ENCODE results near the gene FAM174C.

Gene FAM174C

GRCh38 chr19:1234051-1234954 lies 41.0 kb upstream of the FAM174C start:
- no peak for ATAC-seq
- Mint-ChIP-seq H3K9me3 (no peaks in the 10 kb centered on the region), H3K27me3 (peaks cover 22% of the 10 kb centered on the region), H3K36me3 (no peaks in the 10 kb centered on the region), H3K27ac (no peak overlapping the region), H3K4me3 (no peak overlapping the region), H3K4me1 (peaks cover 13% of the 10 kb centered on the region)

GRCh38 chr19:1234955-1235380 lies 40.4 kb upstream of the FAM174C start:
- Mint-ChIP-seq H3K4me3 (no peak overlapping the region), H3K36me3 (no peaks in the 10 kb centered on the region), H3K9me3 (no peaks in the 10 kb centered on the region), H3K4me1 (peaks cover 16% of the 10 kb centered on the region), H3K27ac (no peak overlapping the region), H3K27me3 (peaks cover 22% of the 10 kb centered on the region)
- no peak for ATAC-seq

GRCh38 chr19:1235625-1236538 lies 39.4 kb upstream of the FAM174C start:
- no peaks in the 10 kb centered on the region for H3K36me3 Mint-ChIP-seq
- no peak overlapping the region for H3K27ac Mint-ChIP-seq
- peaks cover 16% of the 10 kb centered on the region for H3K4me1 Mint-ChIP-seq
- no peak for ATAC-seq
- H3K27me3 Mint-ChIP-seq: peaks cover 22% of the 10 kb centered on the region
- H3K4me3 Mint-ChIP-seq: peak overlapping the region; percentile 62
- H3K9me3 Mint-ChIP-seq: no peaks in the 10 kb centered on the region

GRCh38 chr19:1236576-1236975 lies 38.8 kb upstream of the FAM174C start:
- peaks cover 21% of the 10 kb centered on the region for H3K4me1 Mint-ChIP-seq
- H3K36me3 Mint-ChIP-seq: no peaks in the 10 kb centered on the region

GRCh38 chr19:1237027-1237659 lies 38.2 kb upstream of the FAM174C start:
- Mint-ChIP-seq H3K27me3 (peaks cover 22% of the 10 kb centered on the region), H3K9me3 (no peaks in the 10 kb centered on the region), H3K4me1 (peaks cover 24% of the 10 kb centered on the region), H3K36me3 (no peaks in the 10 kb centered on the region), H3K4me3 (peak overlapping the region; percentile 62), H3K27ac (no peak overlapping the region)
- no peak for ATAC-seq

More at GRCh38 chr19:1236576-1236975, 38.8 kb upstream of the FAM174C start:
- H3K9me3 Mint-ChIP-seq: no peaks in the 10 kb centered on the region
- no peak overlapping the region for H3K27ac Mint-ChIP-seq
- H3K27me3 Mint-ChIP-seq: peaks cover 22% of the 10 kb centered on the region
- no peak for ATAC-seq
- H3K4me3 Mint-ChIP-seq: peak overlapping the region; percentile 62

- no peak for ATAC-seq
- no peaks in the 10 kb centered on the region for H3K9me3 Mint-ChIP-seq
- H3K4me3 Mint-ChIP-seq: peak within 1 kb of the TSS; percentile 77
- H3K27me3 Mint-ChIP-seq: peaks cover 22% of the 10 kb centered on the region
- peak within 1 kb of the TSS; percentile 52 for H3K27ac Mint-ChIP-seq
- no peaks in the 10 kb centered on the region for H3K36me3 Mint-ChIP-seq
- peaks cover 32% of the 10 kb centered on the region for H3K4me1 Mint-ChIP-seq
Observed at GRCh38 chr19:1237754-1238368, 37.5 kb upstream of the FAM174C start, which contains the start of gene CBARP. Gene CBARP (minus strand): TSS chr19:1238005. CDS start chr19:1236100, 1,905 bp downstream.

- no peak for ATAC-seq
- Mint-ChIP-seq H3K36me3 (no peaks in the 10 kb centered on the region), H3K4me3 (peak overlapping the region; percentile 77), H3K4me1 (peaks cover 38% of the 10 kb centered on the region), H3K9me3 (no peaks in the 10 kb centered on the region), H3K27ac (peak overlapping the region; percentile 52), H3K27me3 (peaks cover 22% of the 10 kb centered on the region)
Observed at GRCh38 chr19:1238369-1239303, 36.7 kb upstream of the FAM174C start.

- Mint-ChIP-seq H3K4me1 (peaks cover 40% of the 10 kb centered on the region), H3K27me3 (peaks cover 22% of the 10 kb centered on the region), H3K9me3 (no peaks in the 10 kb centered on the region), H3K36me3 (no peaks in the 10 kb centered on the region), H3K4me3 (peak overlapping the region; percentile 28), H3K27ac (peak overlapping the region; percentile 52)
- ATAC-seq: no peak
Observed at GRCh38 chr19:1239420-1239795, 35.9 kb upstream of the FAM174C start.

GRCh38 chr19:1239796-1240737 lies 35.3 kb upstream of the FAM174C start:
- H3K4me3 Mint-ChIP-seq: peak overlapping the region; percentile 56
- H3K27ac Mint-ChIP-seq: peak overlapping the region; percentile 52
- no peaks in the 10 kb centered on the region for H3K9me3 Mint-ChIP-seq
- peak; percentile 61 for ATAC-seq
- peaks cover 46% of the 10 kb centered on the region for H3K4me1 Mint-ChIP-seq
- H3K27me3 Mint-ChIP-seq: peaks cover 22% of the 10 kb centered on the region
- no peaks in the 10 kb centered on the region for H3K36me3 Mint-ChIP-seq

- Mint-ChIP-seq H3K36me3 (no peaks in the 10 kb centered on the region), H3K4me1 (peaks cover 51% of the 10 kb centered on the region), H3K27ac (peak overlapping the region; percentile 46), H3K9me3 (no peaks in the 10 kb centered on the region), H3K4me3 (no peak overlapping the region), H3K27me3 (peaks cover 22% of the 10 kb centered on the region)
- ATAC-seq: no peak
Observed at GRCh38 chr19:1240925-1241324, 34.4 kb upstream of the FAM174C start.

- H3K4me1 Mint-ChIP-seq: peaks cover 51% of the 10 kb centered on the region
- peak within 1 kb of the TSS; percentile 70 for H3K4me3 Mint-ChIP-seq
- H3K27me3 Mint-ChIP-seq: peaks cover 16% of the 10 kb centered on the region
- H3K36me3 Mint-ChIP-seq: no peaks in the 10 kb centered on the region
- H3K9me3 Mint-ChIP-seq: no peaks in the 10 kb centered on the region
- H3K27ac Mint-ChIP-seq: peak within 1 kb of the TSS; percentile 46
- ATAC-seq: peak; percentile 82
Observed at GRCh38 chr19:1241417-1242095, 33.8 kb upstream of the FAM174C start, which contains the start of gene ATP5F1D. Gene ATP5F1D (plus strand): TSS chr19:1241751. CDS start chr19:1241851, 100 bp downstream.

All from stimulated activated memory B cell treated with anti-CD40 and anti-IgM and Interleukin-4, amounts not matched to agents 10 μg/mL and 1 μg/mL and 100 μg/mL, for 72 hours (primary cell).